ENCODE results near the gene RHBDD2.

Gene RHBDD2

GRCh38 chr7:75914655-75915415 lies 36.0 kb downstream of the RHBDD2 start, which contains the start of gene POR (continued):
- TF ChIP-seq POU6F1 (CRISPR knock-in tag; IDR thresholded peaks at IDR 0.05; ENCODE audit: borderline replicate concordance, low read depth): peak; percentile 66; the same call in 1 of the 2 replicates
- 0 out of 2 replicates have a peak, but pooled peaks have one; percentile 18 for TF ChIP-seq ARNTL (CRISPR knock-in tag; IDR thresholded peaks at IDR 0.05; ENCODE audit: borderline replicate concordance, low read depth)
- TF ChIP-seq CSDC2 (CRISPR knock-in tag; IDR thresholded peaks at IDR 0.05): peak; percentile 78; the same call in 1 of the 2 replicates
- TF ChIP-seq ZNF565 (CRISPR knock-in tag; conservative IDR thresholded peaks at IDR 0.05; ENCODE audit: low read depth): no peak
- no peak for TF ChIP-seq TCF4 (CRISPR knock-in tag; IDR thresholded peaks at IDR 0.05; ENCODE audit: borderline replicate concordance)
- no peak for TF ChIP-seq ZC3H10 (CRISPR knock-in tag; IDR thresholded peaks at IDR 0.05)
- no peak for TF ChIP-seq RARB (CRISPR knock-in tag; IDR thresholded peaks at IDR 0.05)
- TF ChIP-seq SNAI2 (CRISPR knock-in tag; IDR thresholded peaks at IDR 0.05): no peak
- no peak for TF ChIP-seq ZFP30 (CRISPR knock-in tag; IDR thresholded peaks at IDR 0.05)
- no peak for TF ChIP-seq OSR1 (CRISPR knock-in tag; IDR thresholded peaks at IDR 0.05)
- no peak for TF ChIP-seq BACH2 (CRISPR knock-in tag; IDR thresholded peaks at IDR 0.05; ENCODE audit: borderline replicate concordance)
- no peak for TF ChIP-seq PPARA (CRISPR knock-in tag; IDR thresholded peaks at IDR 0.05; ENCODE audit: borderline replicate concordance)
- TF ChIP-seq ESRRG (CRISPR knock-in tag; IDR thresholded peaks at IDR 0.05): 0 out of 2 replicates have a peak, but pooled peaks have one; percentile 30

GRCh38 chr7:75915416-75916156 lies 36.8 kb downstream of the RHBDD2 start:
- TF ChIP-seq ARNTL (CRISPR knock-in tag; IDR thresholded peaks at IDR 0.05; ENCODE audit: borderline replicate concordance, low read depth) (no peak), CREB5 (CRISPR knock-in tag; IDR thresholded peaks at IDR 0.05; ENCODE audit: low read depth) (no peak), RARB (CRISPR knock-in tag; IDR thresholded peaks at IDR 0.05) (no peak), BACH2 (CRISPR knock-in tag; IDR thresholded peaks at IDR 0.05; ENCODE audit: borderline replicate concordance) (no peak), ZFP30 (CRISPR knock-in tag; IDR thresholded peaks at IDR 0.05) (no peak), PPARA (CRISPR knock-in tag; IDR thresholded peaks at IDR 0.05; ENCODE audit: borderline replicate concordance) (no peak), PATZ1 (CRISPR knock-in tag; IDR thresholded peaks at IDR 0.05; ENCODE audit: borderline replicate concordance) (no peak), POU6F1 (CRISPR knock-in tag; IDR thresholded peaks at IDR 0.05; ENCODE audit: borderline replicate concordance, low read depth) (no peak)
- ATAC-seq: peak; percentile 39

- no peak for ATAC-seq
- TF ChIP-seq ZNF70 (CRISPR knock-in tag; IDR thresholded peaks at IDR 0.05) (no peak), RARB (CRISPR knock-in tag; IDR thresholded peaks at IDR 0.05) (no peak), ZFP3 (CRISPR knock-in tag; IDR thresholded peaks at IDR 0.05) (no peak), POU6F1 (CRISPR knock-in tag; IDR thresholded peaks at IDR 0.05; ENCODE audit: borderline replicate concordance, low read depth) (no peak), GLIS3 (CRISPR knock-in tag; IDR thresholded peaks at IDR 0.05) (no peak), SNAI2 (CRISPR knock-in tag; IDR thresholded peaks at IDR 0.05) (no peak), ESRRG (CRISPR knock-in tag; IDR thresholded peaks at IDR 0.05) (no peak), TSHZ2 (CRISPR knock-in tag; IDR thresholded peaks at IDR 0.05) (no peak), TCF4 (CRISPR knock-in tag; IDR thresholded peaks at IDR 0.05; ENCODE audit: borderline replicate concordance) (no peak), ZC3H10 (CRISPR knock-in tag; IDR thresholded peaks at IDR 0.05) (no peak), CREB5 (CRISPR knock-in tag; IDR thresholded peaks at IDR 0.05; ENCODE audit: low read depth) (no peak), ZNF565 (CRISPR knock-in tag; conservative IDR thresholded peaks at IDR 0.05; ENCODE audit: low read depth) (no peak), CSDC2 (CRISPR knock-in tag; IDR thresholded peaks at IDR 0.05) (no peak), PPARA (CRISPR knock-in tag; IDR thresholded peaks at IDR 0.05; ENCODE audit: borderline replicate concordance) (no peak)
Observed at GRCh38 chr7:75916259-75916658, 37.4 kb downstream of the RHBDD2 start.

Measured in SK-N-SH treated with all-trans-retinoic acid at 6 μM for 48 hours (cell line).